ENCODE measurements around the gene KNSTRN. TPM values are rescaled to one million over a fixed set of nuclear protein-coding genes. Genes with fewer than 3 reads are reported as not detected.

KNSTRN gene
- total RNA-seq, 1 donor from 2014 or later, result 27.3 TPM

- no peaks in the 10 kb centered on the region for H3K9me3 Mint-ChIP-seq (ENCODE audit: unreplicated experiment)
- no peaks in the 10 kb centered on the region for H3K27me3 Mint-ChIP-seq (ENCODE audit: unreplicated experiment)
- no peaks in the 10 kb centered on the region for H3K36me3 Mint-ChIP-seq (ENCODE audit: unreplicated experiment)
- H3K27ac Mint-ChIP-seq (ENCODE audit: unreplicated experiment), result peak overlapping the region; percentile 80
- DNase-seq (ENCODE audit: extremely low spot score, unreplicated experiment), result no peak
- peak overlapping the region; percentile 26 for H3K4me3 Mint-ChIP-seq (ENCODE audit: unreplicated experiment)
- TF ChIP-seq CTCF (IDR thresholded peaks at IDR 0.05), result no peak
- H3K4me1 Mint-ChIP-seq (ENCODE audit: unreplicated experiment), result peaks cover 81% of the 10 kb centered on the region
Measured at GRCh38 chr15:40335938-40336743, 46.4 kb upstream of the KNSTRN start.

- Mint-ChIP-seq H3K36me3 (ENCODE audit: unreplicated experiment) (no peaks in the 10 kb centered on the region), H3K9me3 (ENCODE audit: unreplicated experiment) (no peaks in the 10 kb centered on the region), H3K27me3 (ENCODE audit: unreplicated experiment) (no peaks in the 10 kb centered on the region), H3K4me1 (ENCODE audit: unreplicated experiment) (peaks cover 87% of the 10 kb centered on the region), H3K4me3 (ENCODE audit: unreplicated experiment) (no peak overlapping the region), H3K27ac (ENCODE audit: unreplicated experiment) (peak overlapping the region; percentile 80)
- DNase-seq (ENCODE audit: extremely low spot score, unreplicated experiment), result no peak
- TF ChIP-seq CTCF (IDR thresholded peaks at IDR 0.05), result peak; percentile 10
Measured at GRCh38 chr15:40336744-40337122, 45.8 kb upstream of the KNSTRN start.

- Mint-ChIP-seq H3K9me3 (ENCODE audit: unreplicated experiment) (no peaks in the 10 kb centered on the region), H3K27ac (ENCODE audit: unreplicated experiment) (peak overlapping the region; percentile 97), H3K36me3 (ENCODE audit: unreplicated experiment) (no peaks in the 10 kb centered on the region), H3K4me1 (ENCODE audit: unreplicated experiment) (peaks cover 91% of the 10 kb centered on the region), H3K27me3 (ENCODE audit: unreplicated experiment) (no peaks in the 10 kb centered on the region), H3K4me3 (ENCODE audit: unreplicated experiment) (no peak overlapping the region)
- no peak for TF ChIP-seq CTCF (IDR thresholded peaks at IDR 0.05)
- DNase-seq (ENCODE audit: extremely low spot score, unreplicated experiment), result no peak
Measured at GRCh38 chr15:40337597-40337996, 44.9 kb upstream of the KNSTRN start.

- Mint-ChIP-seq H3K4me3 (ENCODE audit: unreplicated experiment) (no peak overlapping the region), H3K27ac (ENCODE audit: unreplicated experiment) (peak overlapping the region; percentile 97), H3K27me3 (ENCODE audit: unreplicated experiment) (no peaks in the 10 kb centered on the region), H3K36me3 (ENCODE audit: unreplicated experiment) (no peaks in the 10 kb centered on the region), H3K9me3 (ENCODE audit: unreplicated experiment) (no peaks in the 10 kb centered on the region), H3K4me1 (ENCODE audit: unreplicated experiment) (peaks cover 90% of the 10 kb centered on the region)
- DNase-seq (ENCODE audit: extremely low spot score, unreplicated experiment), result no peak
- TF ChIP-seq CTCF (IDR thresholded peaks at IDR 0.05), result peak; percentile 95
Measured at GRCh38 chr15:40338041-40338657, 44.4 kb upstream of the KNSTRN start.

- TF ChIP-seq CTCF (IDR thresholded peaks at IDR 0.05), result no peak
- Mint-ChIP-seq H3K4me3 (ENCODE audit: unreplicated experiment) (peak overlapping the region; percentile 68), H3K36me3 (ENCODE audit: unreplicated experiment) (no peaks in the 10 kb centered on the region), H3K9me3 (ENCODE audit: unreplicated experiment) (no peaks in the 10 kb centered on the region), H3K27ac (ENCODE audit: unreplicated experiment) (peak overlapping the region; percentile 97), H3K27me3 (ENCODE audit: unreplicated experiment) (no peaks in the 10 kb centered on the region), H3K4me1 (ENCODE audit: unreplicated experiment) (peaks cover 90% of the 10 kb centered on the region)
- DNase-seq (ENCODE audit: extremely low spot score, unreplicated experiment), result no peak
Measured at GRCh38 chr15:40338921-40339620, 43.5 kb upstream of the KNSTRN start.
